HepG2 (cell line): ENCODE measurements around the gene EXOC3. TPM values are rescaled to one million over a fixed set of nuclear protein-coding genes. Genes with fewer than 3 reads are reported as not detected.

ENCODE experiments used
- ATAC-seq: fragments of 200-7000 bp; cut with Tn5 transposase; 3 replicates; pipeline ENCODE4 v1.9.1; 2020; ENCODE audit warnings: mild to moderate bottlenecking, moderate library complexity
- BruUV-seq: library from RNA; stranded (reverse); fragments of 400-500 nt; replicated peaks from 2 replicates; lab custom pipeline; 2021; lab: Mats Ljungman, UMichigan
- CTCF ChIA-PET: fragments of 300-600 bp; formaldehyde crosslinking; extraction: SDS; loops from one replicate; lab custom pipeline; 2021; ENCODE audit warnings: low total read pairs, inconsistent platforms, low intra/inter-chr PET ratio; lab: Yijun Ruan, JAX
- POLR2A ChIA-PET: fragments of 350-600 bp; sonication (Branson Sonifier 250); formaldehyde crosslinking; loops from one replicate; lab custom pipeline; 2020; ENCODE audit warnings: antibody characterized with exemption, inconsistent platforms; lab: Yijun Ruan, JAX
- DNase-seq: peaks from one replicate; pipeline ENCODE4 v3.0.0-alpha.2; 2015; ENCODE audit warnings: low spot score
- FAIRE-seq: peaks from 3 replicates; lab custom pipeline; 2011; peaks lifted over from hg19 to GRCh38; lab: Jason Lieb, UNC
- H2AFZ ChIP-seq: one replicate; pipeline ENCODE4 v1.6.1; 2011; ENCODE audit warnings: low read length, inconsistent platforms
- H3K27ac ChIP-seq: fragments of 300-600 bp; 3 replicates; pipeline ENCODE4 v1.8.0; 2011; ENCODE audit warnings: mixed run types, mild to moderate bottlenecking, mixed read lengths, low read length, inconsistent platforms; ENCODE audit not compliant: insufficient read depth; ENCODE audit errors: extremely low read length
- H3K27me3 ChIP-seq, 2 experiments: fragments of 200-600 bp in 1 of 2; 2 replicates in 1 of 2; 3 replicates in 1 of 2; pipeline versions ENCODE4 v1.6.0 to v1.8.0; 2011; ENCODE audit warnings: low read length in 2 of 2, mild to moderate bottlenecking in 2 of 2, moderate library complexity in 2 of 2, inconsistent platforms in 1 of 2; ENCODE audit not compliant: insufficient read depth in 2 of 2, control insufficient read depth in 1 of 2
- H3K36me3 ChIP-seq, 2 experiments: fragments of 200-600 bp in 1 of 2; replicated peaks in 1 of 2; 2 replicates in 1 of 2; 3 replicates in 1 of 2; pipeline versions ENCODE4 v1.5.1 to v1.8.0; 2011; ENCODE audit warnings: low read length in 2 of 2, inconsistent platforms in 1 of 2; ENCODE audit not compliant: insufficient read depth in 2 of 2, control insufficient read depth in 1 of 2
- H3K4me1 ChIP-seq: 2 replicates; pipeline ENCODE4 v1.5.1; 2012; ENCODE audit warnings: low read length, inconsistent platforms; ENCODE audit not compliant: insufficient read depth
- H3K4me2 ChIP-seq: 2 replicates; pipeline ENCODE4 v1.6.0; 2011; ENCODE audit warnings: low read depth, low read length, inconsistent platforms
- H3K4me3 ChIP-seq, 3 experiments: fragments of 200-600 bp in 1 of 3; sonication (generic), shearing (Covaris generic) in 1 of 3; replicated peaks in 1 of 3; 2 replicates each; pipeline ENCODE4 v1.5.1; 2011 to 2016; ENCODE audit warnings: low read length in 3 of 3, inconsistent platforms in 2 of 3, low read depth in 2 of 3, mild to moderate bottlenecking in 2 of 3, control low read depth in 1 of 3, mixed read lengths in 1 of 3; ENCODE audit not compliant: insufficient read depth in 1 of 3
- H3K79me2 ChIP-seq: one replicate; pipeline ENCODE4 v1.6.1; 2011; ENCODE audit warnings: low read length, inconsistent platforms; ENCODE audit not compliant: insufficient read depth
- H3K9ac ChIP-seq: 2 replicates; pipeline ENCODE4 v1.6.0; 2011; ENCODE audit warnings: mild to moderate bottlenecking, low read depth, low read length, inconsistent platforms; ENCODE audit not compliant: insufficient read depth
- H3K9me3 ChIP-seq: 2 replicates; pipeline ENCODE4 v1.5.1; 2012; ENCODE audit warnings: mild to moderate bottlenecking, low read length
- H4K20me1 ChIP-seq: 2 replicates; pipeline ENCODE4 v1.6.0; 2011; ENCODE audit warnings: inconsistent platforms, mild to moderate bottlenecking, low read length, moderate library complexity; ENCODE audit not compliant: insufficient read depth
- AGO2 ChIP-seq: fragments of 200-400 bp; formaldehyde crosslinking; optimal IDR thresholded peaks from 2 replicates; pipeline ENCODE3; 2017; ENCODE audit warnings: mild to moderate bottlenecking, low read depth, low read length, moderate library complexity
- ATF2 ChIP-seq: sonication (generic); formaldehyde crosslinking; IDR thresholded peaks from 2 replicates; pipeline ENCODE4 v1.4.0; 2020; ENCODE audit warnings: missing genetic modification reagents
- FIP1L1 ChIP-seq: fragments of 200-400 bp; formaldehyde crosslinking; IDR thresholded peaks from 2 replicates; pipeline ENCODE4 v1.6.1; 2018; ENCODE audit warnings: low read depth, mild to moderate bottlenecking, low read length, moderate library complexity, borderline replicate concordance; ENCODE audit not compliant: insufficient read depth
- NCOA2 ChIP-seq: sonication (generic); formaldehyde crosslinking; IDR thresholded peaks from 2 replicates; pipeline ENCODE4 v1.8.0; 2022; ENCODE audit warnings: inconsistent platforms
- NR2F2 ChIP-seq: IDR thresholded peaks from 2 replicates; pipeline ENCODE4 v1.6.1; 2012; ENCODE audit warnings: low read depth, inconsistent platforms, borderline replicate concordance
- PRMT3 ChIP-seq: sonication (generic); formaldehyde crosslinking; IDR thresholded peaks from 2 replicates; pipeline ENCODE4 v1.8.1; 2022; ENCODE audit warnings: low read depth, mild to moderate bottlenecking, moderate library complexity, missing genetic modification reagents, borderline replicate concordance
- STAG1 ChIP-seq: sonication (generic); formaldehyde crosslinking; IDR thresholded peaks from 2 replicates; pipeline ENCODE4 v1.4.0; 2020; ENCODE audit warnings: missing genetic modification reagents
- ZNF12 ChIP-seq: sonication (generic); formaldehyde crosslinking; IDR thresholded peaks from 2 replicates; pipeline ENCODE4 v1.5.0; 2020; ENCODE audit warnings: missing genetic modification reagents
- ZNF350 ChIP-seq: sonication (generic); formaldehyde crosslinking; IDR thresholded peaks from 2 replicates; pipeline ENCODE4 v1.4.0; 2020; ENCODE audit warnings: mild to moderate bottlenecking, low read depth, missing genetic modification reagents, borderline replicate concordance
- ZNF441 ChIP-seq: sonication (generic); formaldehyde crosslinking; IDR thresholded peaks from 2 replicates; pipeline ENCODE4 v1.7.0; 2021; ENCODE audit warnings: missing genetic modification reagents, borderline replicate concordance
- ZNF558 ChIP-seq: sonication (generic); formaldehyde crosslinking; IDR thresholded peaks from 2 replicates; pipeline ENCODE4 v1.9.0; 2022; ENCODE audit warnings: mild to moderate bottlenecking, missing genetic modification reagents, borderline replicate concordance
- ZNF614 ChIP-seq: IDR thresholded peaks from 2 replicates; pipeline ENCODE4 v1.6.1; 2018; ENCODE audit warnings: missing biosample characterization, missing genetic modification reagents, inconsistent platforms, borderline replicate concordance
- ZNF720 ChIP-seq: sonication (generic); formaldehyde crosslinking; IDR thresholded peaks from 2 replicates; pipeline ENCODE4 v1.4.0; 2020; ENCODE audit warnings: missing genetic modification reagents
- ZNF740 ChIP-seq: sonication (generic); formaldehyde crosslinking; IDR thresholded peaks from 2 replicates; pipeline ENCODE4 v1.4.0; 2020; ENCODE audit warnings: missing genetic modification reagents
- WGBS: methylation state at CpG from one replicate; pipeline ENCODE4 v1.1.6; 2017; ENCODE audit warnings: low lambda C conversion rate; 5-methylcytosine and 5-hydroxymethylcytosine counted together
- in situ Hi-C: cut with HindIII; loops from 2 replicates; pipeline ENCODE4 v1.10.0; 2017; ENCODE audit warnings: low pct_unique_long_range_greater_than_20kb; ENCODE audit not compliant: extremely low pct_ligation_motif_present
- intact Hi-C: fragments of 100-400 bp; cut with micrococcal nuclease; formaldehyde crosslinking; loops from one replicate; pipeline ENCODE4 v1.10.0; 2022; ENCODE audit not compliant: unreplicated experiment
- polyA plus RNA-seq, 8 experiments: library from polyadenylated mRNA; depleted of rRNA in 3 of 8; stranded (reverse) in 7 of 8; unstranded in 1 of 8; fragments of >200 nt; fragmentation: Illumina TruSeq in 4 of 8; extraction: Trizol in 4 of 8; gene quantifications; 2 replicates each; pipeline versions ENCODE4 v1.2.1 to v1.2.3, GENCODE V29; 2011 to 2016; ENCODE audit warnings: low read depth in 4 of 8, missing spikeins in 1 of 8, mixed read lengths in 1 of 8; ENCODE audit not compliant: insufficient read depth in 1 of 8
- total RNA-seq, 5 experiments: library from RNA; depleted of rRNA; stranded (reverse); fragments of >200 nt; fragmentation: Illumina TruSeq; extraction: Trizol; gene quantifications; 2 replicates each; pipeline ENCODE4 v1.2.3, GENCODE V29; 2016; ENCODE audit warnings: low read depth in 1 of 5
- TF ChIP-seq, protein P1 (sequence below): sonication (generic); formaldehyde crosslinking; IDR thresholded peaks from 2 replicates; pipeline ENCODE4 v1.4.0; 2020; ENCODE audit warnings: missing genetic modification reagents

EXOC3 gene
- total and polyA plus RNA-seq, 2 of the 13 experiments (the other 11 are each of a cell fraction or from before 2014, with no cell fraction given), result 9.2 to 20.5 TPM

- no peak overlapping the region for H2AFZ ChIP-seq
- 79% methylated on average over 9 of the region's 14 CpGs for WGBS
- in situ Hi-C loops, result loop anchor here (5.0 kb wide), 1 partner anchor 122 kb away; no protein-coding TSS in a partner anchor
- H3K27me3 ChIP-seq, result peaks cover 0 to 8% of the 10 kb centered on the region in 2 experiments; a peak in 2 of 5 replicates
- H3K4me1 ChIP-seq, result peaks cover 16% of the 10 kb centered on the region
- ChIA-PET POLR2A (no interaction called here), CTCF (no interaction called here)
- H3K9me3 ChIP-seq, result no peaks in the 10 kb centered on the region
- no peaks in the 10 kb centered on the region for H4K20me1 ChIP-seq
- H3K36me3 ChIP-seq, result no peaks in the 10 kb centered on the region
- H3K4me2 ChIP-seq, result no peak overlapping the region
- H3K9ac ChIP-seq, result no peak overlapping the region
- TF ChIP-seq FIP1L1, result no peak
- no peak for TF ChIP-seq STAG1 (CRISPR knock-in tag)
- TF ChIP-seq ZNF350 (CRISPR knock-in tag), result no peak
- peak; percentile 68 for TF ChIP-seq AGO2
- TF ChIP-seq ZNF720 (CRISPR knock-in tag), result no peak
- TF ChIP-seq ZNF441 (CRISPR knock-in tag), result no peak
- H3K4me3 ChIP-seq, result no peak overlapping the region
- no peak for DNase-seq
- BruUV-seq, result no TSS peak
- no peak for ATAC-seq
- H3K79me2 ChIP-seq, result peaks cover 13% of the 10 kb centered on the region
- intact Hi-C loops, result loop anchor here (5.0 kb wide), 1 partner anchor 222 kb away; the partner anchor contains the start of genes CCDC127 and SDHA
- H3K27ac ChIP-seq, result no peak overlapping the region
- no peak for FAIRE-seq
Measured at GRCh38 chr5:439636-440035, 3.3 kb upstream of the EXOC3 start.

DNA sequence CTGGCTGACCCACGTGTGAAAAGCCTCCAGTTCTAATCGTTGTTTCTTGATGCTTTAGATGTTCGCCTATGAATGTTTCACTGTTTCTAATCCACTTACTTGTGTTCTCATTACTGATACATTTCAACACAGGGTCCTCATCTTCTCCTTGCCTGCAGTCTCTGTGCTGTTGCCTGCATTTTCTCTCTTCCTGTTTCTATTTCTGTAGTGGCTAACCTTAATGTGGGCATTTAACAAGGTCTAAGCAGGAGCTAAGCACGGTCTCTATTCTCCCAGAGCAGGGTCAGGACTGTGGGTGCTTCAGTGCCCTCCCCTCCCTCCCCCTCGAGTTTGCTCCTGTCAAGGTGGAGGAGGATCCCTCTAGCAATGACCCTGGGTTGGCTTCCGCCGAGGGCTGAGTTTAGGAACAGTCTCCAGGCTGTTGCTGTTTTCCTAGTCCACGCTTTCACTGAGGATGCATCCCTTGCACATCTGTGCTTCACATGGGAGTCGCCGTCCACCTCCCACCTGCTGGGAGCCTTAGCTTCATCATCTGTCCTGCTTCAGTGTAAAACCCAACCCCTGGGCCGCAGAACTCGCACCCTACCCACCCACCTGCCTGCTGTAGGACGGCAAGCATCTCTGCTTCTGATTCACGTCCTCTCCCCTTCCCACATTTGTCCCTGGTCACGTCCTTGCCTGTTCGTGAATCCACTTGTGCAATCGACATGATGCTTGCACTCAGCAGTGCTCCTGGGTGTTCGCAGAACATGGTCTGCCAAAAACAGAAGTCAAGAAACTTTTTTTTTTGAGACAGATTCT lies 2.4 kb upstream of the EXOC3 start:
- Histone ChIP-seq H3K27ac (no peak overlapping the region), H3K9me3 (no peaks in the 10 kb centered on the region), H3K36me3 (no peaks in the 10 kb centered on the region), H3K27me3 (peaks cover 0 to 8% of the 10 kb centered on the region in 2 experiments; a peak in 2 of 5 replicates), H3K4me3 (no peak overlapping the region), H2AFZ (no peak overlapping the region), H3K9ac (no peak overlapping the region), H3K79me2 (peaks cover 17% of the 10 kb centered on the region), H3K4me1 (peaks cover 19% of the 10 kb centered on the region), H4K20me1 (no peaks in the 10 kb centered on the region), H3K4me2 (no peak overlapping the region)
- no peak for ATAC-seq
- DNase-seq, result no peak
- no peak for FAIRE-seq
- POLR2A ChIA-PET, result no interaction called here
- 70% methylated on average over 18 of the region's 18 CpGs for WGBS
- no TSS peak for BruUV-seq
- CTCF ChIA-PET, result no interaction called here
- intact Hi-C loops, result loop anchor here (5.0 kb wide), 1 partner anchor 223 kb away; the partner anchor contains the start of genes CCDC127 and SDHA
- in situ Hi-C loops, result no loop called here
- TF ChIP-seq NCOA2 (CRISPR knock-in tag) (no peak), ATF2 (CRISPR knock-in tag) (no peak), ZNF558 (no peak), ZNF614 (CRISPR knock-in tag) (no peak), PRMT3 (CRISPR knock-in tag) (no peak), NR2F2 (no peak), ZNF12 (CRISPR knock-in tag) (no peak), ZNF740 (CRISPR knock-in tag) (no peak)
- TF ChIP-seq, protein P1, sequence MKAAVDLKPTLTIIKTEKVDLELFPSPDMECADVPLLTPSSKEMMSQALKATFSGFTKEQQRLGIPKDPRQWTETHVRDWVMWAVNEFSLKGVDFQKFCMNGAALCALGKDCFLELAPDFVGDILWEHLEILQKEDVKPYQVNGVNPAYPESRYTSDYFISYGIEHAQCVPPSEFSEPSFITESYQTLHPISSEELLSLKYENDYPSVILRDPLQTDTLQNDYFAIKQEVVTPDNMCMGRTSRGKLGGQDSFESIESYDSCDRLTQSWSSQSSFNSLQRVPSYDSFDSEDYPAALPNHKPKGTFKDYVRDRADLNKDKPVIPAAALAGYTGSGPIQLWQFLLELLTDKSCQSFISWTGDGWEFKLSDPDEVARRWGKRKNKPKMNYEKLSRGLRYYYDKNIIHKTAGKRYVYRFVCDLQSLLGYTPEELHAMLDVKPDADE, result no peak
